H1 (cell line): ENCODE results near the gene SLC25A45. TPM values are rescaled to one million over a fixed set of nuclear protein-coding genes. Genes with fewer than 3 reads are reported as not detected.

Experiments
- CTCF ChIA-PET: fragments of 300-600 bp; sonication (Branson Sonifier 250); formaldehyde crosslinking; loops from one replicate; lab custom pipeline; 2021; ENCODE audit not compliant: partially characterized antibody; lab: Charles Lee
- POLR2A ChIA-PET: fragments of 300-600 bp; sonication (Branson Sonifier 250); formaldehyde crosslinking; loops from one replicate; lab custom pipeline; 2021; ENCODE audit warnings: inconsistent platforms; ENCODE audit not compliant: partially characterized antibody; lab: Charles Lee
- DNase-seq, 2 experiments: peaks; one replicate each; pipeline versions ENCODE4 v3.0.0 to v3.0.0-alpha.2; 2010 to 2022; ENCODE audit warnings: low spot score in 2 of 2, low read depth in 1 of 2, mixed read lengths in 1 of 2
- FAIRE-seq: peaks from 2 replicates; lab custom pipeline; 2011; peaks lifted over from hg19 to GRCh38; lab: Jason Lieb, UNC
- H2AFZ ChIP-seq: 2 replicates; pipeline ENCODE4 v1.8.1; 2012; ENCODE audit warnings: low read length, inconsistent platforms
- H2AK5ac ChIP-seq: 2 replicates; pipeline ENCODE4 v1.6.1; 2013; ENCODE audit warnings: low read depth, low read length
- H2BK120ac ChIP-seq: replicated peaks from 2 replicates; pipeline ENCODE3; 2013; ENCODE audit warnings: low read depth, low read length, inconsistent platforms
- H2BK12ac ChIP-seq: 2 replicates; pipeline ENCODE4 v1.6.1; 2013; ENCODE audit warnings: low read depth, low read length
- H2BK15ac ChIP-seq: 2 replicates; pipeline ENCODE4 v1.6.1; 2013; ENCODE audit warnings: low read length
- H2BK20ac ChIP-seq: 2 replicates; pipeline ENCODE4 v1.6.1; 2013; ENCODE audit warnings: low read length
- H2BK5ac ChIP-seq: 2 replicates; pipeline ENCODE4 v1.6.1; 2013; ENCODE audit warnings: low read depth, low read length
- H3K14ac ChIP-seq: 2 replicates; pipeline ENCODE4 v1.6.1; 2013; ENCODE audit warnings: inconsistent platforms; ENCODE audit not compliant: insufficient read length
- H3K18ac ChIP-seq: 2 replicates; pipeline ENCODE4 v1.6.1; 2013; ENCODE audit warnings: low read length; ENCODE audit errors: extremely low read depth
- H3K23ac ChIP-seq: 2 replicates; pipeline ENCODE4 v1.6.1; 2013; ENCODE audit warnings: inconsistent platforms; ENCODE audit not compliant: insufficient read length
- H3K23me2 ChIP-seq: 2 replicates; pipeline ENCODE4 v1.6.1; 2013; ENCODE audit warnings: low read depth, low read length
- H3K27ac ChIP-seq: 2 replicates; pipeline ENCODE4 v1.6.1; 2011; ENCODE audit warnings: low read depth, low read length, inconsistent platforms
- H3K27me3 ChIP-seq, 4 experiments: replicated peaks in 1 of 4; 1 replicate in 1 of 4; 2 replicates in 3 of 4; pipeline versions ENCODE4 v1.6.1 to v1.8.1; 2011 to 2013; ENCODE audit warnings: low read length in 3 of 4, mild to moderate bottlenecking in 3 of 4, inconsistent platforms in 2 of 4, mixed read lengths in 2 of 4, moderate library complexity in 1 of 4; ENCODE audit not compliant: control insufficient read depth in 3 of 4, insufficient read depth in 3 of 4; ENCODE audit errors: extremely low read depth in 1 of 4
- H3K36me3 ChIP-seq, 4 experiments: 2 replicates each; pipeline versions ENCODE4 v1.6.1 to v1.8.1; 2011 to 2013; ENCODE audit warnings: mild to moderate bottlenecking in 4 of 4, low read length in 3 of 4, moderate library complexity in 2 of 4, control low read depth in 1 of 4, inconsistent platforms in 1 of 4; ENCODE audit not compliant: insufficient read depth in 4 of 4, control insufficient read depth in 2 of 4
- H3K4ac ChIP-seq: replicated peaks from 2 replicates; pipeline ENCODE3; 2013; ENCODE audit warnings: low read length, low read depth, mixed read lengths, inconsistent platforms; ENCODE audit not compliant: insufficient read length
- H3K4me1 ChIP-seq, 4 experiments: replicated peaks in 1 of 4; 1 replicate in 1 of 4; 2 replicates in 3 of 4; pipeline versions ENCODE4 v1.6.1 to v1.8.1; 2011 to 2013; ENCODE audit warnings: low read length in 3 of 4, inconsistent platforms in 2 of 4, mixed read lengths in 1 of 4; ENCODE audit not compliant: insufficient read depth in 4 of 4, control insufficient read depth in 3 of 4
- H3K4me2 ChIP-seq, 2 experiments: 2 replicates each; pipeline versions ENCODE4 v1.6.1 to v1.8.1; 2011 to 2013; ENCODE audit warnings: low read depth in 2 of 2, low read length in 2 of 2, control low read depth in 1 of 2, inconsistent platforms in 1 of 2, mild to moderate bottlenecking in 1 of 2; ENCODE audit not compliant: insufficient read depth in 1 of 2
- H3K4me3 ChIP-seq, 4 experiments: fragments of 200-600, 300-600 bp in 1 of 4; sonication (generic), shearing (Covaris generic), sonication (Bioruptor Twin) in 1 of 4; 2 replicates each; pipeline versions ENCODE4 v1.5.1 to v1.8.1; 2011 to 2016; ENCODE audit warnings: low read length in 4 of 4, low read depth in 3 of 4, control low read depth in 2 of 4, inconsistent platforms in 2 of 4, mild to moderate bottlenecking in 2 of 4, mixed read lengths in 1 of 4, moderate library complexity in 1 of 4; ENCODE audit not compliant: insufficient read depth in 2 of 4; ENCODE audit errors: extremely low read depth in 1 of 4
- H3K56ac ChIP-seq: replicated peaks from 2 replicates; pipeline ENCODE3; 2013; ENCODE audit warnings: low read depth, mild to moderate bottlenecking, mixed read lengths, low read length, inconsistent platforms; ENCODE audit not compliant: insufficient read length
- H3K79me1 ChIP-seq: 2 replicates; pipeline ENCODE4 v1.6.1; 2013; ENCODE audit warnings: low read depth, low read length, control low read depth
- H3K79me2 ChIP-seq, 2 experiments: 2 replicates each; pipeline versions ENCODE4 v1.6.1 to v1.8.1; 2012 to 2013; ENCODE audit warnings: low read length in 2 of 2, mild to moderate bottlenecking in 2 of 2, inconsistent platforms in 1 of 2; ENCODE audit not compliant: insufficient read depth in 2 of 2, control insufficient read depth in 1 of 2
- H3K9ac ChIP-seq, 4 experiments: replicated peaks in 1 of 4; 1 replicate in 1 of 4; 2 replicates in 3 of 4; pipeline versions ENCODE4 v1.6.1 to v1.8.1; 2011 to 2013; ENCODE audit warnings: low read depth in 3 of 4, low read length in 3 of 4, control low read depth in 2 of 4, mild to moderate bottlenecking in 2 of 4, moderate library complexity in 2 of 4, inconsistent platforms in 1 of 4; ENCODE audit errors: extremely low read depth in 1 of 4
- H3K9me3 ChIP-seq, 2 experiments: 2 replicates each; pipeline versions ENCODE4 v1.6.1 to v1.8.1; 2012 to 2013; ENCODE audit warnings: mild to moderate bottlenecking in 2 of 2, moderate library complexity in 2 of 2, control low read depth in 1 of 2, inconsistent platforms in 1 of 2, low read depth in 1 of 2, low read length in 1 of 2, mixed read lengths in 1 of 2; ENCODE audit not compliant: insufficient read depth in 2 of 2
- H4K20me1 ChIP-seq, 2 experiments: replicated peaks in 1 of 2; 2 replicates each; pipeline versions ENCODE3 to v1.8.1; 2011 to 2013; ENCODE audit warnings: inconsistent platforms in 2 of 2, low read length in 2 of 2, mild to moderate bottlenecking in 1 of 2; ENCODE audit not compliant: insufficient read depth in 2 of 2, control insufficient read depth in 1 of 2
- H4K5ac ChIP-seq: 2 replicates; pipeline ENCODE4 v1.6.1; 2013; ENCODE audit warnings: low read length, low read depth, mixed read lengths, inconsistent platforms; ENCODE audit not compliant: insufficient read length
- H4K8ac ChIP-seq: 2 replicates; pipeline ENCODE4 v1.8.0; 2013; ENCODE audit warnings: mild to moderate bottlenecking, moderate library complexity, low read length, inconsistent platforms; ENCODE audit not compliant: insufficient read depth; ENCODE audit errors: extremely low read depth
- H4K91ac ChIP-seq: replicated peaks from 2 replicates; pipeline ENCODE3; 2013; ENCODE audit warnings: low read length, mixed read lengths, inconsistent platforms; ENCODE audit not compliant: insufficient read length
- GABPA ChIP-seq: IDR thresholded peaks from 2 replicates; pipeline ENCODE4 v1.6.1; 2011; ENCODE audit warnings: mild to moderate bottlenecking, low read length, moderate library complexity, borderline replicate concordance; ENCODE audit not compliant: insufficient read depth
- WGBS, 2 experiments: shearing (Covaris generic) in 1 of 2; methylation state at CpG; one replicate each; pipeline versions ENCODE4 v1.1.6 to v1.1.7; 2013 to 2015; ENCODE audit warnings: low lambda C conversion rate in 2 of 2, mixed read lengths in 2 of 2, inconsistent platforms in 1 of 2, low coverage in 1 of 2, missing lambda C conversion rate in 1 of 2; ENCODE audit not compliant: insufficient replicate concordance in 2 of 2, insufficient coverage in 1 of 2, insufficient read length in 1 of 2; ENCODE audit errors: extremely low coverage in 1 of 2, missing lambda C conversion rate in 1 of 2; 5-methylcytosine and 5-hydroxymethylcytosine counted together
- polyA plus RNA-seq, 7 experiments: library from polyadenylated mRNA; depleted of rRNA in 3 of 7; stranded (reverse) in 5 of 7; unstranded in 2 of 7; fragments of >200 nt in 5 of 7; fragments of 200-250 nt in 2 of 7; gene quantifications; 1 replicate in 5 of 7; 2 replicates in 1 of 7; 4 replicates in 1 of 7; pipeline versions ENCODE4 v1.2.1 to v1.2.3, GENCODE V29; 2011 to 2013; ENCODE audit warnings: missing spikeins in 2 of 7, mixed read lengths in 2 of 7
- total RNA-seq: library from RNA; stranded (reverse); fragmentation: NEBNext Ultra II Directional; extraction: Animal tissue kit (Norgen Biotek cat#: 25700); gene quantifications from 2 replicates; pipeline ENCODE4 v1.2.1, GENCODE V29; 2021

Gene SLC25A45
- total and polyA plus RNA-seq, 2 of the 8 experiments (the other 6 are each of a cell fraction or from before 2014, with no cell fraction given), result 0.54 to 0.59 TPM

- no peak overlapping the region for H3K4ac ChIP-seq
- H3K23me2 ChIP-seq, result no peaks in the 10 kb centered on the region
- H3K4me1 ChIP-seq, result no peaks in the 10 kb centered on the region; a peak in 1 of 7 replicates
- H3K18ac ChIP-seq, result no peak overlapping the region
- POLR2A ChIA-PET, result interaction anchor here (0.7 to 20.9 kb wide), 6 partner anchors 14 to 223 kb away, joined by 3 to 208 read pairs (median 4); partner anchors contain the start of genes CDC42EP2 and MALAT1
- H4K8ac ChIP-seq, result no peak overlapping the region
- H3K9ac ChIP-seq, result no peak overlapping the region
- H3K9me3 ChIP-seq, result no peaks in the 10 kb centered on the region
- no peak for TF ChIP-seq GABPA
- TF ChIP-seq, all 59 proteins: peak for 0
- Histone ChIP-seq H3K36me3 (peaks cover 0 to 4% (median 1%) of the 10 kb centered on the region in 4 experiments; a peak in 5 of 8 replicates), H3K79me1 (peaks cover 4% of the 10 kb centered on the region), H2AK5ac (no peak overlapping the region), H4K91ac (no peak overlapping the region), H3K79me2 (no peaks in the 10 kb centered on the region), H2BK15ac (no peak overlapping the region), H3K27ac (no peak overlapping the region), H2BK120ac (no peak overlapping the region), H2BK5ac (no peak overlapping the region), H3K4me2 (no peak overlapping the region), H3K23ac (no peak overlapping the region), H4K20me1 (peaks cover 3 to 4% of the 10 kb centered on the region in 2 experiments), H4K5ac (no peak overlapping the region), H3K27me3 (no peaks in the 10 kb centered on the region; a peak in 1 of 7 replicates), H2AFZ (no peak overlapping the region), H3K56ac (no peak overlapping the region), H2BK20ac (no peak overlapping the region), H3K14ac (no peak overlapping the region), H2BK12ac (no peak overlapping the region), H3K4me3 (no peak overlapping the region)
- CTCF ChIA-PET, result interaction anchor here (0.6 to 52.8 kb wide), 7 partner anchors 10 to 183 kb away, joined by 3 to 1179 read pairs (median 3); no protein-coding TSS in a partner anchor
- FAIRE-seq (no peak), DNase-seq (no peak)
- 88% methylated on average over 6 of the region's 8 CpGs; no CpG with 5 or more reads in 1 of the 2 experiments for WGBS, 2 experiments
Measured at GRCh38 chr11:65327021-65327420, 55.4 kb downstream of the SLC25A45 start.
